Non-pigmented ciliary epithelial cell (primary cell): Measurements from ENCODE around the gene JOSD1.

ENCODE experiments used
- DNase-seq: peaks from one replicate; pipeline ENCODE4 v3.0.0-alpha.2; 2010; ENCODE audit warnings: low read depth

JOSD1 gene

GRCh38 chr22:38733329-38733723, 32.6 kb upstream of the JOSD1 start:
- no peak for DNase-seq

DNA sequence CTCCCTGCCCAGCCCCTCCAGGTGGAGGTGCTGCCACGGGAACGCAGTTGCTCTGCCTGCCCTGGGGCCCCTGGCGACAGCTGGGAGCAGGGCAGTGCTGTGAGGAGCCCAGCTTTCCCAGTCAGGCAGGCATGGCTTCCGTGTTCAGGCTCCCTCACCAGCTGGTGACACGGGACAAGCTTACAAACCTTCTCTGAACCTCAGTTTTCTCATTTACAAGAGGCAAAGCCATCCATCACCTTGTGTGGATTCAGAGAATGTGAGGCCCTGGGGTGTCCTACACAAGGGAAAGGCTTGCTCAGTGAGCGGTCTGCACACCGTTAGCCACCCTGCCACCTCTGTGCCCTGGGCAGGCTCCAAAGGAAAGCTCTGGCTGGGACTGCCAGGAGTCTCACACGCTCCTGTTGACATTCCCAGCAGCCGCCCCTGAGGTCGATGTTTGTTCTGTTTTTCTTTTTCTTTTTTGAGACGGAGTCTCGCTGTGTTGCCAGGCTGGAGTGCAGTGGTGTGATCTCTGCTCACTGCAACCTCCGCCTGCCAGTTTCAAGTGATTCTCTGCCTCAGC, 31.6 kb upstream of the JOSD1 start:
- DNase-seq = no peak

DNA sequence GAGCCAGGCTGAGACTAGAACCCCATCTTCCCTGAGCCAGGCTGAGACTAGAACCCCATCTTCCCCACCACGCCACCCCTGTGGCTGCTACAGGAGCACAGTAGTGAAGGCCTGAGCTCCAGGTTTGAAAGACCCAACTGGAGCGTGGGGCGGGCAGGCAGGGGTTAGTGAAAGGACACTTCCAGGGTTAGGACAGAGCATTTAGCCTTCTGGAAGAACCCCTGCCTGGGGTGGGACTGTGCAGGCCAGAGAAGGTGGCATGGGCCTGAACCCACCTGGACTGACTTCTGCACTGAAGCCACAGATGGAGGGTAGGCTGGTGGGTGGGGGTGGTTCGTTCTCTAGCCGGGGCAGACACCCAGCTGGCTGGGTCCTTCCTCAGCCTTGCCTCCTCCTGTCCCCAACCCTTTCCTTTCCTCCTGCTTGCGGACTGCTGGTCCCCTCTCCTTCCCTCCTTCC, 31.0 kb upstream of the JOSD1 start:
- DNase-seq = no peak

DNA sequence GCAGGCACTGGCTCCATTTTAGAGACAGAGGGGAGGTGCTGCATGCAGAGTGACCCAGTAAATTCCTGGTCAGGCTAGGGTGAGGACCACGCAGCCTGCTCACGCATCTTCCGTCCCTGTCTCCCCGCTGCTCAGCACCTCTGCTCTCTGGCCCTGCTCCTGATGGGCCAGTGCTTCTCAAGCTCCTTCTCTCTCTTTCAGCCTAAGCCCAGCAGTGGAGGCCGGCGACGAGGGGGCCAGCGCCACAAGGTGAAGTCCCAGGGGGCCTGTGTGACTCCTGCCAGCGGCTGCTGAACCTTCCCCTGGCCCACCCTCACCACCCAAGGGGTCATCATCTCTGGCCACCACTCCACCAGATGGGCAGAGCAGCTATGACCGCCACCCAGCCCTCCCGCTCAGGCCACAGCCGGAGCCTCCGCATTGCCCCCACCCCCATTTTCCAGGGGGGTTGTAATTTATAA, 29.7 kb upstream of the JOSD1 start:
- DNase-seq = no peak

DNA sequence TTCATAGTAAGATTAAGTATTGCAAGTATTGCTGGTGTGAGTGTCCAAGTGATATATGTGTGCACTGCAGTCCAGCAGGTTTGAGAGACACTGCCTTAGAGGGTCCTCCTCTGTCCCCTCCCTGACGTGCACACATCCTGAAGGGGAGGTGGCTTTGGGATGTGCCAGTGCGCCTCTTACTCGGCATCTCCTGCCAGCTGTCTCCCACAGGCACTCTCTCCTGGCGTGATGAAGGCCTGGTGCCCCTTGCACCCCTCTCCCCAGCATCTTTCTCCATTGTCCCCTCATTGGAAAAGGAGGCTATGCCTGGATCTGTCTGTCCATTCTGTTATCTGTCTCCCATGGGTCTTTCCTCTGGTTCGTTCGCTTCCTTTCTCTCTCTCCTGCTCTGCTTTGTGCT, 29.2 kb upstream of the JOSD1 start:
- DNase-seq = no peak

GRCh38 chr22:38728871-38729796, 28.4 kb upstream of the JOSD1 start:
- DNase-seq = no peak

GRCh38 chr22:38727530-38728451, 27.0 kb upstream of the JOSD1 start:
- no peak for DNase-seq

GRCh38 chr22:38727123-38727522, 26.4 kb upstream of the JOSD1 start:
- DNase-seq = no peak

- DNase-seq = no peak
Observed at GRCh38 chr22:38725900-38726655, 25.3 kb upstream of the JOSD1 start.

GRCh38 chr22:38724926-38725571, 24.3 kb upstream of the JOSD1 start:
- DNase-seq = no peak

GRCh38 chr22:38724176-38724575, 23.4 kb upstream of the JOSD1 start:
- DNase-seq = no peak

- DNase-seq = no peak
Observed at GRCh38 chr22:38721551-38721950, 20.8 kb upstream of the JOSD1 start.

- DNase-seq = no peak
Observed at GRCh38 chr22:38720350-38720749, 19.6 kb upstream of the JOSD1 start.

- DNase-seq = no peak
Observed at GRCh38 chr22:38719196-38719595, 18.5 kb upstream of the JOSD1 start.

DNA sequence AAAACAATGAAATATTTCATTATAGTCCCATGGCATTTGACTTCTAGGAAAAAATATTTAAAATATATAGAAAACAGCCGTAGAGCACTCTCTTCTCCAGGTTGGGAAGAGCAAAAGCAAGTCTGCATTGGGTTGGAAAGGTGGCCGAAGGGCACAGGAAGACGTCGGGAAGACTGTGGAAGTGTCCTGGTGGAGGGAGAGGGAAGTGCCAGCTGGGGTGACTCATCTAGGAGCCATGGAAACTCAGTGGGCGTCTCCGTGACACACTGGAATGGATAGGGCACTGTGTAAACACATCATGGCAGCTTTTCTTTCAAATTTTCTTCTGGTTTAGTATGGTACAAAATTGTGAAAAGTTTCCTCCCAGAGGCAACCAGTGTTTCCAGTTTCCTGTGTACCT, 17.7 kb upstream of the JOSD1 start:
- no peak for DNase-seq

DNA sequence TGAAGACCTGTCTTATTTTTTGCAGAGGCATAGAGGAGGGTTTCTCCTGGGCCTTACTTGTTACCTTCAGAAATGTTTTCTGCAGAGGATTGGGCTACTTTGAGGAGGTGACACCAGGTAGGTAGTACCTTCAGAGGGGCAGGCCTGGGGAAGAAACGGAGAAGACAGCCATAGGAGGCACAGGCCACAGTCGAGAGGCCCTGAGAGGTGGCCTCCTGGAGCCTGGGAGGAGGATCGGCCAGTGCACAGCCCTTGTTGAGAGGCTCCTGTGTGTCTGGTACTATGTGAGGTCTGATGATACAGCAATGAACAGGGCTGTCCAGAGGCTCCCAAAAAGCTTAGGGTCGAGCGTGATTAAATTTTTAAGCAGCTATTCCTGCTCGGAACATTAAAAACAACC, 16.5 kb upstream of the JOSD1 start:
- no peak for DNase-seq

- no peak for DNase-seq
Observed at GRCh38 chr22:38716826-38717225, 16.1 kb upstream of the JOSD1 start.

DNA sequence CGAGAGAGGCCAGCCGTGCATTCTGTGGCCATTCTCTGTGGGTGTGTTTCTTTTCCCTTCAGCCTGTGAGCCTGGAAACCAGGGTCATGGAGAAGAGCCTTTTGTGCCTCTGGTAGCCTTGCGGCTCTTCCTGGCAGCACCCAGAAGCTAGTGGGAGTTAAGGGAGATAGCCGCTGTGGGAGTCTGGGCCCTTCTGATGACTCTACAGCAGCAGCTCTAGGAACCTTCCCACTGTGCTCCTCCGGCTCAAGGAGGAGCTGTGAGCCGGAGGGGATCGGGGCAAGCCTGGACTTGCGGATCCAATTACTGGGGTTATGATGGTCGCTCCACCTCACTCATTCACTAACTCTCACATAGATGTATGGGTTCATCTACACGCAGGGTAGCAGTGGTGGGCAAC, 15.5 kb upstream of the JOSD1 start:
- DNase-seq = no peak

DNA sequence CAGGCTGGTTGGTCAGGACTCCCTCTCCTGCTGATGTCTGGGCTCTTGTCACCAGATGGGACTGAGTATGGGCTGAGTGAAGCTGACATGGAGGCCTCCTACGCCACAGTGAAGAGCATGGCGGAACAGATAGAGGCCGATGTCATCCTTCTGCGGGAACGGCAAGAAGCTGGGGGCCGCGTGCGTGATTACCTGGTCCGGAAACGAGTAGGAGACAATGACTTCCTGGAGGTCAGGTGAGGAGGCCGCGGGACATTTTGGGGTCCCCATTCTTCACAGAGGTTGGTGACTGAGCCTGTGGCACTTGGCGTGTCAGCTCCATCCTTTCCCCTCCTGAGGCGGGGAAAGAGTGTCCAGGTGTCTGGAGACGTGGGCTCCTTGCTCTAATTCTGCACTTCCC, 15.1 kb upstream of the JOSD1 start:
- DNase-seq = no peak

DNA sequence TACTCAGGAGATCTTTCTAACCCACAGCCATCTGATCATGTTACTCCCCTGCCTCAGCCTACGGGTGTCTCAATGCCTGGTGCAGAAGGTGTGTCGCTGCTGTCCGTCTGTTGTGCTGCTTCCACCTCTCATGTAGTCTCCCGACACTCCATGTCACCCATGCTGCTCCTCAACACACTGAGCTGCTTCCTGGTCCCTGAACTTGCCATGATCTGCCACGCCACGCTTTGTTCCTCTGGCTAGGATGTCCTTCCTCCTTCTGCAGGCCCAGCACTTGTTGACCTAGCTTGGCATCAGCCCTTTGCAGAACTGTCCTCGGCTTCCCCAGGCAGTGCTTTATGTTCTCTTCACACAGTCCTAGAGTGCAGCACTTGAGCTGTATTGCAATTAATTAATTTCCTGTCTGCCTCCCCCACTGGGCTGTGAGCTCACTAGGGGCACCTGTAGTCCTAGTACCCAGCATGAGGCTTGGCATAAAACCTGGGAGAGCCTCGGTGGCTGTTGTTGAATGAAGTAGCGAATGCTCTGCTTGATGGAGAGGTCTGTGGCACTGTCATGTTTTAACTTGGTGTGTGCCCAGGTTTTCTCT, 14.5 kb upstream of the JOSD1 start:
- DNase-seq = no peak

DNA sequence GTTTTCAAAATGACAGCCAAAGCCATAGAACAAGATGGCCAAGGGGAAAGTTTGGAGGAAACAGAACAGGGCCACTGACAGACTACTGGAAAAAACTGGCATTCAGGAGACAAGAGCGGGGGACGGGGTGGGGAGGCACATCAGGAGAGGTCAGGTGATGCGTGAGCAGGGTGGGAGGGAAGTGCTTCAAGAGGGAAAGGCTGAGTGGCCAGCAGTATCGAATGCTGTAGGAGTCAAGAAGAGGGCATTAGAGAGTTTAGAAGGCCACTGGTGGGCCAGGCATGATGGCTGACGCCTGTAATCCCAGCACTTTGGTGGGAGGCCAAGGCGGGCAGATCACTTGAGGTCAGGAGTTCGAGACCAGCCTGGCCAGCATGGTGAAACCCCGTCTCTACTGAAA, 13.2 kb upstream of the JOSD1 start:
- no peak for DNase-seq
